ENCODE data around the gene TAL1. TPM values are rescaled to one million over a fixed set of nuclear protein-coding genes. Genes with fewer than 3 reads are reported as not detected.

The TAL1 gene
- total and polyA plus RNA-seq, 2 donors, result 4.0 to 4.2 TPM

GRCh38 chr1:47184822-47185677 is 47.0 kb downstream of the TAL1 start:
- DNase-seq (ENCODE audit: extremely low spot score), result no peak
- Histone ChIP-seq H3K4me1 (ENCODE audit: insufficient read depth) (no peaks in the 10 kb centered on the region), H3K36me3 (ENCODE audit: insufficient read depth) (no peaks in the 10 kb centered on the region), H3K4me3 (ENCODE audit: low read depth, low read length) (no peak overlapping the region), H3K27ac (ENCODE audit: low read depth) (no peak overlapping the region)
- 79% methylated on average over 14 of the region's 14 CpGs for WGBS

GRCh38 chr1:47184090-47184821 is 47.8 kb downstream of the TAL1 start:
- Histone ChIP-seq H3K4me1 (ENCODE audit: insufficient read depth) (no peaks in the 10 kb centered on the region), H3K36me3 (ENCODE audit: insufficient read depth) (no peaks in the 10 kb centered on the region), H3K27ac (ENCODE audit: low read depth) (no peak overlapping the region), H3K4me3 (ENCODE audit: low read depth, low read length) (no peak overlapping the region)
- DNase-seq (ENCODE audit: extremely low spot score), result no peak
- WGBS, result 69% methylated on average over 5 of the region's 5 CpGs

GRCh38 chr1:47183308-47184089 is 48.5 kb downstream of the TAL1 start:
- DNase-seq (ENCODE audit: extremely low spot score), result no peak
- WGBS, result 72% methylated on average over 11 of the region's 11 CpGs
- H3K36me3 ChIP-seq (ENCODE audit: insufficient read depth), result no peaks in the 10 kb centered on the region
- H3K4me3 ChIP-seq (ENCODE audit: low read depth, low read length), result no peak overlapping the region
- H3K4me1 ChIP-seq (ENCODE audit: insufficient read depth), result no peaks in the 10 kb centered on the region
- H3K27ac ChIP-seq (ENCODE audit: low read depth), result no peak overlapping the region

- DNase-seq (ENCODE audit: extremely low spot score), result no peak
- WGBS, result 60% methylated on average over 7 of the region's 7 CpGs
Observed at GRCh38 chr1:47182676-47183235, 49.3 kb downstream of the TAL1 start.

GRCh38 chr1:47181955-47182675 is 49.9 kb downstream of the TAL1 start:
- DNase-seq (ENCODE audit: extremely low spot score), result no peak
- Histone ChIP-seq H3K4me3 (ENCODE audit: low read depth, low read length) (no peak overlapping the region), H3K27ac (ENCODE audit: low read depth) (no peak overlapping the region), H3K36me3 (ENCODE audit: insufficient read depth) (no peaks in the 10 kb centered on the region), H3K4me1 (ENCODE audit: insufficient read depth) (no peaks in the 10 kb centered on the region)
- WGBS, result 75% methylated on average over 7 of the region's 7 CpGs

More at GRCh38 chr1:47182676-47183235, 49.3 kb downstream of the TAL1 start:
- Histone ChIP-seq H3K4me1 (ENCODE audit: insufficient read depth) (no peaks in the 10 kb centered on the region), H3K4me3 (ENCODE audit: low read depth, low read length) (no peak overlapping the region), H3K36me3 (ENCODE audit: insufficient read depth) (no peaks in the 10 kb centered on the region), H3K27ac (ENCODE audit: low read depth) (no peak overlapping the region)

- Histone ChIP-seq H3K27ac (ENCODE audit: low read depth) (no peak overlapping the region), H3K36me3 (ENCODE audit: insufficient read depth) (no peaks in the 10 kb centered on the region), H3K4me1 (ENCODE audit: insufficient read depth) (no peaks in the 10 kb centered on the region), H3K4me3 (ENCODE audit: low read depth, low read length) (no peak overlapping the region)
- no peak for DNase-seq (ENCODE audit: extremely low spot score)
- WGBS, result 39% methylated on average over 18 of the region's 18 CpGs
Observed at GRCh38 chr1:47181095-47181954, 50.7 kb downstream of the TAL1 start.

GRCh38 chr1:47180603-47181094 is 51.4 kb downstream of the TAL1 start:
- no peak for DNase-seq (ENCODE audit: extremely low spot score)
- Histone ChIP-seq H3K4me3 (ENCODE audit: low read depth, low read length) (no peak overlapping the region), H3K27ac (ENCODE audit: low read depth) (no peak overlapping the region), H3K4me1 (ENCODE audit: insufficient read depth) (no peaks in the 10 kb centered on the region), H3K36me3 (ENCODE audit: insufficient read depth) (no peaks in the 10 kb centered on the region)
- WGBS, result 46% methylated on average over 3 of the region's 3 CpGs

- no peak overlapping the region for H3K4me3 ChIP-seq (ENCODE audit: low read depth, low read length)
- H3K4me1 ChIP-seq (ENCODE audit: insufficient read depth), result no peaks in the 10 kb centered on the region
- H3K36me3 ChIP-seq (ENCODE audit: insufficient read depth), result no peaks in the 10 kb centered on the region
- H3K27ac ChIP-seq (ENCODE audit: low read depth), result no peak overlapping the region
- DNase-seq (ENCODE audit: extremely low spot score), result no peak
- WGBS, result 62% methylated on average over 3 of the region's 3 CpGs
Observed at GRCh38 chr1:47179988-47180563, 51.9 kb downstream of the TAL1 start.

- 4% methylated on average over 28 of the region's 30 CpGs for WGBS
- H3K27ac ChIP-seq (ENCODE audit: low read depth), result no peak overlapping the region
- peak; percentile 85 for DNase-seq (ENCODE audit: extremely low spot score)
Observed at GRCh38 chr1:47179017-47179987, 52.7 kb downstream of the TAL1 start.

GRCh38 chr1:47178654-47179016 is 53.4 kb downstream of the TAL1 start:
- Histone ChIP-seq H3K27ac (ENCODE audit: low read depth) (no peak overlapping the region), H3K36me3 (ENCODE audit: insufficient read depth) (no peaks in the 10 kb centered on the region), H3K4me3 (ENCODE audit: low read depth, low read length) (no peak overlapping the region), H3K4me1 (ENCODE audit: insufficient read depth) (no peaks in the 10 kb centered on the region)
- WGBS, result 69% methylated on average over 8 of the region's 8 CpGs
- DNase-seq (ENCODE audit: extremely low spot score), result no peak

More at GRCh38 chr1:47179017-47179987, 52.7 kb downstream of the TAL1 start:
- Histone ChIP-seq H3K4me1 (ENCODE audit: insufficient read depth) (no peaks in the 10 kb centered on the region), H3K4me3 (ENCODE audit: low read depth, low read length) (no peak overlapping the region), H3K36me3 (ENCODE audit: insufficient read depth) (no peaks in the 10 kb centered on the region)

GRCh38 chr1:47178020-47178419 is 54.0 kb downstream of the TAL1 start:
- Histone ChIP-seq H3K27ac (ENCODE audit: low read depth) (no peak overlapping the region), H3K4me3 (ENCODE audit: low read depth, low read length) (no peak overlapping the region), H3K4me1 (ENCODE audit: insufficient read depth) (no peaks in the 10 kb centered on the region), H3K36me3 (ENCODE audit: insufficient read depth) (no peaks in the 10 kb centered on the region)
- WGBS, result 72% methylated on average over 6 of the region's 6 CpGs
- DNase-seq (ENCODE audit: extremely low spot score), result no peak

Measured in urinary bladder (tissue), 4 donors.